Lower leg skin (tissue), 4 donors: ENCODE results near the gene RAPGEF1. TPM values are rescaled to one million over a fixed set of nuclear protein-coding genes. Genes with fewer than 3 reads are reported as not detected.
A peak's percentile ranks its signal among the peaks of the same experiment; 100 is the strongest.

ENCODE experiments used
- DNase-seq, 2 donors: peaks; one replicate each; pipeline ENCODE4 v3.0.0-alpha.2; 2019; ENCODE audit warnings: low spot score in 2 of 2
- H3K4me3 ChIP-seq: fragments of 200-600 bp; sonication (generic); 2 replicates; pipeline ENCODE4 v1.5.1; 2017; ENCODE audit warnings: mild to moderate bottlenecking, low read depth; ENCODE audit not compliant: poor library complexity, severe bottlenecking
- POLR2A ChIP-seq, 2 donors: fragments of 450-650 bp; IDR thresholded peaks; one replicate each; pipeline ENCODE4 v1.6.1; 2016 to 2017; ENCODE audit warnings: antibody characterized with exemption in 2 of 2, mild to moderate bottlenecking in 1 of 2, moderate library complexity in 1 of 2
- WGBS, 2 donors: methylation state at CpG; one replicate each; pipeline ENCODE4 v1.1.5; 2018; 5-methylcytosine and 5-hydroxymethylcytosine counted together
- intact Hi-C: fragments of 100-400 bp; cut with DNase I; formaldehyde crosslinking; loops from one replicate; pipeline ENCODE4 v1.15.0; 2023; ENCODE audit warnings: low total_unique reads
- total RNA-seq, 4 donors: library from RNA; depleted of rRNA; stranded (reverse); fragments of >200 nt; gene quantifications; one replicate each; pipeline ENCODE4 v1.1.0, GENCODE V29; 2016
- TF ChIP-seq, protein P1 (sequence below), 3 donors: fragments of 450-650 bp; IDR thresholded peaks; one replicate each; pipeline ENCODE4 v1.5.1; 2016; ENCODE audit warnings: antibody characterized with exemption in 3 of 3, mild to moderate bottlenecking in 3 of 3, moderate library complexity in 2 of 3

RAPGEF1 gene
- total RNA-seq, 4 donors from 2014 or later, result 18.0 to 70.8 (median 43.5) TPM

DNA sequence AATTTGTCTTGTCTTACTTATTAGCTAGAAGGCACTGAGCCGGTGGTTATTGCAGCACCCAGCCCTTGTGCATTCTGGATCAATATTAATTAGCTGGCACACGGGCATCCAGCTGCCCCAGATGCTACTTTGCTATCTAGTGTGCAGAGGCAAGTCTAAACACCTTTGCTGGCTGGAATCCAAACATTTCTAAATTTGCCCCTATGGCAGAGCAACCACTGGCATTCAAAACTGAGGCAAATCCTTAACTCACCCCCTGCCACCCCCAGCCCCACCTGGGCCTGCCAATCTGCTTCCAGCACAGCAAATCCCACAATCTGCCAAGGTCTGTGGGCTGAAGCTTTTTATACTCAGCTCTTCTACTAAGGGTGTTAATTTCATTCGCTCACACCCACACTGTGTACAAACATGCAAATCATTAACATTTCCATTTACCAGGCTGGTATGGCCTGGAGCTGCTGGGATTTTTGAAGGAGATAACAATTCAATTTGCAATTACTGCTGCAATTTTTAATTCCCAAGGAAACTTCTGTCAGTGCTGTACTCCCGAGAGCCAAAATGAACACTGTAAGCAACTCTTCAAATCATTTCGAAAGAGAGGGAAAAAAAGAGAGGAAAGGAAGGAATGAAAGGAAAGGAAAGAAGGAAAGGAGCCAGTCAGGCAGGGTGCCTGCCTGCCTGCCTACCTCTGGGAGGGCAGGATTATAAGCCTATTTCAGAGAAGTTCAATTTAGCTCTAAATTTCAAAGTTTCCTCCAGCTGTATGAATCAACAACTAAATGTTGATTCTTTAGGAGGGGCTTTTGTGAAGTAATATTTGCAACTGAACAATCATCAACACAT is 35.5 kb downstream of the RAPGEF1 start:
- 37 to 45% methylated on average over 5 of the region's 5 CpGs for WGBS, 2 donors
- H3K4me3 ChIP-seq, result no peak overlapping the region
- DNase-seq, result peak in 1 of 2 donors; percentile 62
- intact Hi-C loops, result no loop called here
- TF ChIP-seq POLR2A (IDR thresholded peaks at IDR 0.05), result no peak
- TF ChIP-seq, protein P1, sequence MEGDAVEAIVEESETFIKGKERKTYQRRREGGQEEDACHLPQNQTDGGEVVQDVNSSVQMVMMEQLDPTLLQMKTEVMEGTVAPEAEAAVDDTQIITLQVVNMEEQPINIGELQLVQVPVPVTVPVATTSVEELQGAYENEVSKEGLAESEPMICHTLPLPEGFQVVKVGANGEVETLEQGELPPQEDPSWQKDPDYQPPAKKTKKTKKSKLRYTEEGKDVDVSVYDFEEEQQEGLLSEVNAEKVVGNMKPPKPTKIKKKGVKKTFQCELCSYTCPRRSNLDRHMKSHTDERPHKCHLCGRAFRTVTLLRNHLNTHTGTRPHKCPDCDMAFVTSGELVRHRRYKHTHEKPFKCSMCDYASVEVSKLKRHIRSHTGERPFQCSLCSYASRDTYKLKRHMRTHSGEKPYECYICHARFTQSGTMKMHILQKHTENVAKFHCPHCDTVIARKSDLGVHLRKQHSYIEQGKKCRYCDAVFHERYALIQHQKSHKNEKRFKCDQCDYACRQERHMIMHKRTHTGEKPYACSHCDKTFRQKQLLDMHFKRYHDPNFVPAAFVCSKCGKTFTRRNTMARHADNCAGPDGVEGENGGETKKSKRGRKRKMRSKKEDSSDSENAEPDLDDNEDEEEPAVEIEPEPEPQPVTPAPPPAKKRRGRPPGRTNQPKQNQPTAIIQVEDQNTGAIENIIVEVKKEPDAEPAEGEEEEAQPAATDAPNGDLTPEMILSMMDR (IDR thresholded peaks at IDR 0.05), result no peak

DNA sequence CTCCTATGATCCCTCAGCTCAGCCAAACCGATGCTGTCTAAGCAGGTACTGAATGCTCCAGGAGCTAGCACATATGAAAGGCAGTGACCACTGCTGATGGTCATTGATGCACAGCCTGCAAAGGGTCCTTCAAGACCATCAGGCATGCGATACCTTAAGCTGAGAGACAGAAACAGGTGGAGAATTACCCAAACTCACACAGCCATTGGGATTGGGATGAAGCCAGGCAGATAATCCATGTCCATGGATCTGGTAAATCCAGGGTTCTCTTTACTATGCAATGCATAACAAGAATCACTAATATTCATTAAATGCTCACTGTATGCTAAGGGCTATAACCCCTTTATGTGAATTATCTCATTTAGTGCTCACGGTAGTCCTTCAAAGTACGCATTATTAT is 36.2 kb downstream of the RAPGEF1 start:
- intact Hi-C loops, result no loop called here
- TF ChIP-seq POLR2A (IDR thresholded peaks at IDR 0.05), result no peak
- TF ChIP-seq, protein P1 (IDR thresholded peaks at IDR 0.05), result no peak
- 45 to 60% methylated on average over 4 of the region's 4 CpGs for WGBS, 2 donors
- DNase-seq, result peak in 1 of 2 donors; percentile 63
- no peak overlapping the region for H3K4me3 ChIP-seq

DNA sequence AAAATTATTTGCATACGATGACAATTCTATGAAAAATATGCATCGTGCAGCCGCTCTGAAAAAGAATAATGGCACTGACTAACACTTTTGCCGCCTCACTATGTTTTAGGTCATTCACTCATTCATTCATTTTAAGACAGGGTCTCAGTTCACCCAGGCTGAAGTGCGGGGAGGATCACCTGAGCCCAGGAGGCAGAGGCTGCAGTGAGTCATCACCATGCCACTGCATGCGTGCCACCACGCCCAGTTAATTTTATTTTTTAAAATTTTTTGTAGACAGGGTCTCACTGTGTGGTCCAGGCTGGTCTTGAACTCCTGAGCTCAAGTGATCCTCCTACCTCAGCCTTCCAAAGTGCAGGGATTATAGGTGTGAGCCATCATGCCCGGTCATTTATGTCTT is 37.0 kb downstream of the RAPGEF1 start:
- H3K4me3 ChIP-seq, result no peak overlapping the region
- intact Hi-C loops, result no loop called here
- 75 to 77% methylated on average over 8 of the region's 8 CpGs for WGBS, 2 donors
- TF ChIP-seq POLR2A (IDR thresholded peaks at IDR 0.05), result no peak
- TF ChIP-seq, protein P1 (IDR thresholded peaks at IDR 0.05), result no peak
- DNase-seq, result peak in 1 of 2 donors; percentile 37

DNA sequence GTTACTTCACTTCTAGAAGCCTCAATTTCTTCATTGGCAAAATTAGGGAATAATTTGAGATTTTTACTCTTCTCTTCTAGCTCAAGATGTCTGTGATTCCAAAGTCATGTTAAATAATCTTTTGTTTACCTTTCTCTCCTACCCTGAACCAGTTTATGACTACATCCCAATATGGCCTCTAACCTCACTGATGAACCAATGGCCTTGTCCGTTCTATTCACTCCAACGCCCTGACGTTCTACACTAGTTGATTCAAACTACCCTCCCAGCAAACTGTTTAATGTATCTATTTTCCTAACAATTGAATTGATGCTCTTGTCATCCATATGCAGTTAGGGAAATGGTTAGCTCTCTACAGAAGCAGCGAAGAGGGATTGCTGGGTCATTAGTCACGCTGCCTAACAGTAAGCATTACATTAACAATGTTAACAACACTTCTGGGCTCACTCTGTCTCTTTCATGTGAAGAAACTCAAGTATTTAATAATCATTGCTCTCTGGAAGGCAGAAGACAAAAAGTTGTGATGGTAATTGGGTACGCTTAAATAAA is 38.0 kb downstream of the RAPGEF1 start:
- no peak overlapping the region for H3K4me3 ChIP-seq
- WGBS, 2 donors, result 97% methylated on average over 6 of the region's 6 CpGs
- intact Hi-C loops, result no loop called here
- TF ChIP-seq, protein P1 (IDR thresholded peaks at IDR 0.05), result no peak
- TF ChIP-seq POLR2A (IDR thresholded peaks at IDR 0.05), result no peak
- DNase-seq, result no peak

DNA sequence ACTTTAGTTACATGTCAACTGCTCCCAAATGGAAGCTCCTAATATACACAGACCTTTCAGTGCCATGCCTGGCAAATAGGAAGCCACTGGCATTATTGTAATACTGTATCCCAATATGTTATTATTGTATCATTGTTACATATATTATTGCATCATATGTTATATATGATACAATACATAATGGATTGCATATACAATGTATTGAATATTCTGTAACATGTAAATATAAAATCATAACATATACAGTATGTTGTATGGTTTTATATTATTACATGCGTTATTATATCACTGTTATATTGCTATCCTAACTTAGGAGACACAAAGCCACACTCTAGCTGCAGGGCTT is 38.5 kb downstream of the RAPGEF1 start:
- no peak for TF ChIP-seq POLR2A (IDR thresholded peaks at IDR 0.05)
- TF ChIP-seq, protein P1 (IDR thresholded peaks at IDR 0.05), result no peak
- WGBS, 2 donors, result 96 to 98% methylated on average over 1 of the region's 1 CpG
- intact Hi-C loops, result no loop called here
- H3K4me3 ChIP-seq, result no peak overlapping the region
- DNase-seq, result no peak
